Cardiac fibroblast (primary cell): ENCODE data around the gene ZC3H7B.
A peak's percentile ranks its signal among the peaks of the same experiment; 100 is the strongest.
"Not testable (repeated sequence)": the region's sequence is repeated elsewhere in the genome, so short reads cannot be mapped to it uniquely, and the experiment has no call there.

Experiments
- DNase-seq, 2 donors: peaks; one replicate each; pipeline versions ENCODE4 v3.0.0 to v3.0.0-alpha.2; 2010; ENCODE audit warnings: low read depth in 2 of 2
- H3K4me3 ChIP-seq, 2 donors: replicated peaks in 1 of 2; 1 replicate in 1 of 2; 2 replicates in 1 of 2; pipeline ENCODE4 v1.5.1; 2011; ENCODE audit warnings: low read depth in 2 of 2, low read length in 2 of 2, mild to moderate bottlenecking in 2 of 2, moderate library complexity in 1 of 2
- TF ChIP-seq, protein P1 (sequence below): IDR thresholded peaks from one replicate; pipeline ENCODE4 v1.5.1; 2011; ENCODE audit warnings: low read depth, mild to moderate bottlenecking, low read length, inconsistent platforms

Gene ZC3H7B, protein sequence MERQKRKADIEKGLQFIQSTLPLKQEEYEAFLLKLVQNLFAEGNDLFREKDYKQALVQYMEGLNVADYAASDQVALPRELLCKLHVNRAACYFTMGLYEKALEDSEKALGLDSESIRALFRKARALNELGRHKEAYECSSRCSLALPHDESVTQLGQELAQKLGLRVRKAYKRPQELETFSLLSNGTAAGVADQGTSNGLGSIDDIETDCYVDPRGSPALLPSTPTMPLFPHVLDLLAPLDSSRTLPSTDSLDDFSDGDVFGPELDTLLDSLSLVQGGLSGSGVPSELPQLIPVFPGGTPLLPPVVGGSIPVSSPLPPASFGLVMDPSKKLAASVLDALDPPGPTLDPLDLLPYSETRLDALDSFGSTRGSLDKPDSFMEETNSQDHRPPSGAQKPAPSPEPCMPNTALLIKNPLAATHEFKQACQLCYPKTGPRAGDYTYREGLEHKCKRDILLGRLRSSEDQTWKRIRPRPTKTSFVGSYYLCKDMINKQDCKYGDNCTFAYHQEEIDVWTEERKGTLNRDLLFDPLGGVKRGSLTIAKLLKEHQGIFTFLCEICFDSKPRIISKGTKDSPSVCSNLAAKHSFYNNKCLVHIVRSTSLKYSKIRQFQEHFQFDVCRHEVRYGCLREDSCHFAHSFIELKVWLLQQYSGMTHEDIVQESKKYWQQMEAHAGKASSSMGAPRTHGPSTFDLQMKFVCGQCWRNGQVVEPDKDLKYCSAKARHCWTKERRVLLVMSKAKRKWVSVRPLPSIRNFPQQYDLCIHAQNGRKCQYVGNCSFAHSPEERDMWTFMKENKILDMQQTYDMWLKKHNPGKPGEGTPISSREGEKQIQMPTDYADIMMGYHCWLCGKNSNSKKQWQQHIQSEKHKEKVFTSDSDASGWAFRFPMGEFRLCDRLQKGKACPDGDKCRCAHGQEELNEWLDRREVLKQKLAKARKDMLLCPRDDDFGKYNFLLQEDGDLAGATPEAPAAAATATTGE

DNA sequence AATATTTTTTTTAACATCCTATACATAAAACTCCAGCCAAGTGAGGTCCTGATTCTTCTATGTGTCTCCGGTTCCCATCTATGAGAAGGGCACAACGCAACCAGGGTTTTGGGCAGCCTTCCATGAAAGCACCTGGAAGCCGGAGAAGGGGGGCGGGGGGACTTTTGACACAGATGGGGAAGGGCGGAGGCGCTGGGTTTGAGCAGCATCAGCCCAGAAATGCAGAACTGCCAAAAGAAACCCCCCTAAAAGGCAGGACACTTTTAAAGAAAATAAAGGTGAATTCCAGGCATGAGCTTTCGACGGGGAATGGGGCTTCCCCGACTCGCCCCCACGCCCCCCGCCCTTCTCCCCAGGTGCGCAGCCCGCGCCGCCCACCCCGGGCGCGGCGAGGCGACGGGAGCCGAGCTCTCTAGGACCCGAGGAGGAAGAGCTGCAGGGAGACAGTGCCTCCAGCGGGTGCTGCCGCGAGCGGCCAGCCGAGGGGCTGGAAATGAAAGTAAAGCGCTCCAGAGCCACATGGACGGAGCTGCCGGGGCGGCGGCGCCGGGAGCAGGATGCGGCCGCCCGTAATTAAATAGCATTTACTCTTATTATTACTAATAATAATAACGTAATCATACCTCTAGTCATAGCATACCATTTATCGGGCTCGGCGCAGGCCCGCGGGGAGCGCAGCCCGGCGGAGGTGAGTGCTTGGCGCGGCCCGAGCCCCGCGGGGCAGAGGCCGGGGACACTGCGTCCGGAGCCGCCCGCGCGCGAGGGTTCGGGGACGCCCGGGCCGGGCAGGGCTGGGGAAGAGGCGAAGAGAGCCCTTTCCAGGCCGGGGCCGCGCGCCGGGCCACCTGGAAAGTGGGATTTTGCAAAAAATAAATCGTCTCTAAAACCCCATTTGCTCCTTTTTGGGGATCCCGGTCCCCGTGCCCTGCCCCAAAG lies at the start of gene ZC3H7B:
Gene ZC3H7B, plus strand, starts transcription at position 441 of the 936 bp plus-strand sequence. CDS start 19,136 bp downstream, outside the sequence.
- DNase-seq, result peak; percentile 81 to 85
- H3K4me3 ChIP-seq, result peak within 1 kb of the TSS; percentile 81 to 87
- TF ChIP-seq, protein P1, sequence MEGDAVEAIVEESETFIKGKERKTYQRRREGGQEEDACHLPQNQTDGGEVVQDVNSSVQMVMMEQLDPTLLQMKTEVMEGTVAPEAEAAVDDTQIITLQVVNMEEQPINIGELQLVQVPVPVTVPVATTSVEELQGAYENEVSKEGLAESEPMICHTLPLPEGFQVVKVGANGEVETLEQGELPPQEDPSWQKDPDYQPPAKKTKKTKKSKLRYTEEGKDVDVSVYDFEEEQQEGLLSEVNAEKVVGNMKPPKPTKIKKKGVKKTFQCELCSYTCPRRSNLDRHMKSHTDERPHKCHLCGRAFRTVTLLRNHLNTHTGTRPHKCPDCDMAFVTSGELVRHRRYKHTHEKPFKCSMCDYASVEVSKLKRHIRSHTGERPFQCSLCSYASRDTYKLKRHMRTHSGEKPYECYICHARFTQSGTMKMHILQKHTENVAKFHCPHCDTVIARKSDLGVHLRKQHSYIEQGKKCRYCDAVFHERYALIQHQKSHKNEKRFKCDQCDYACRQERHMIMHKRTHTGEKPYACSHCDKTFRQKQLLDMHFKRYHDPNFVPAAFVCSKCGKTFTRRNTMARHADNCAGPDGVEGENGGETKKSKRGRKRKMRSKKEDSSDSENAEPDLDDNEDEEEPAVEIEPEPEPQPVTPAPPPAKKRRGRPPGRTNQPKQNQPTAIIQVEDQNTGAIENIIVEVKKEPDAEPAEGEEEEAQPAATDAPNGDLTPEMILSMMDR, result peak; percentile 66

DNA sequence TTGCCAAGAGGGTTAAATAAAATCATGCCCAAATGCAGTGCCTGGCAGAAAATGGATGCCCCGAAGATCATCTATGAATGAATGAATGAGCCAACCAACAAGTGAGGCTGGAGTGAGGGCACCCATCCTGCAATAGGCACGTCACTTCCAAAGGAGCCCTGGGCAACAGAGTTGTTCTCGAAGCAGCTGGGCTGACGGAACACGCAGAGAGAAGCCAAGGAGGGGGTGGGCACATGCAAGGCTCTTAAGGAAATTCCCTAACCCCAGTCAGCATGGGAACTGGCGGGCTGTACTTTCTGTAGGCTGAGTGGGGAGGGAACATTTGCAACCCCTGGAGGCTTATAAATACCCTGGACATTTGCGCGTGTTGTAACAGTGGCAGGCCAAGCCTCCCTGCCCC lies 49.0 kb upstream of the ZC3H7B start:
- TF ChIP-seq, protein P1, result no peak
- DNase-seq, result no peak
- H3K4me3 ChIP-seq, result no peak overlapping the region

DNA sequence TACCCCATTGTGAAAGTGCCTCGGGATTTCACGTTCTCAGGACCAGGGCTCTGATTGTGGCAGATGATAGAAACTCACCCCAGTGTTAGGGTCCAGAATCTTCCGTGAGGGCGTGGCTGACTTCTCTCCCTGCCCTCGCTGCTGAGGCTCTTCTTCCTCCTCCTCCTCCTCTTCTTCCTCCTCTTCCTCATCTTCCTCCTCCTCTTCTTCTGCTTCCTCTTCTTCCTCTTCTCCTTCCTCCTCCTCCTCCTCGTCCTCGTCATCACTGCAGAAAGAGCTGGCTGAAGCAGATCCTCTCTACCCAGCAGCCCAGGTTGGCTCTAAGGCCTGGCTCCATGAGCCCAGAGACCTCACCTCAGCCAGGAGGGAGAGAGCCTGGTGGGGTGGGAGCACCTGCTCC lies 47.1 kb upstream of the ZC3H7B start:
- H3K4me3 ChIP-seq, result no peak overlapping the region
- TF ChIP-seq, protein P1, result no peak
- no peak for DNase-seq

DNA sequence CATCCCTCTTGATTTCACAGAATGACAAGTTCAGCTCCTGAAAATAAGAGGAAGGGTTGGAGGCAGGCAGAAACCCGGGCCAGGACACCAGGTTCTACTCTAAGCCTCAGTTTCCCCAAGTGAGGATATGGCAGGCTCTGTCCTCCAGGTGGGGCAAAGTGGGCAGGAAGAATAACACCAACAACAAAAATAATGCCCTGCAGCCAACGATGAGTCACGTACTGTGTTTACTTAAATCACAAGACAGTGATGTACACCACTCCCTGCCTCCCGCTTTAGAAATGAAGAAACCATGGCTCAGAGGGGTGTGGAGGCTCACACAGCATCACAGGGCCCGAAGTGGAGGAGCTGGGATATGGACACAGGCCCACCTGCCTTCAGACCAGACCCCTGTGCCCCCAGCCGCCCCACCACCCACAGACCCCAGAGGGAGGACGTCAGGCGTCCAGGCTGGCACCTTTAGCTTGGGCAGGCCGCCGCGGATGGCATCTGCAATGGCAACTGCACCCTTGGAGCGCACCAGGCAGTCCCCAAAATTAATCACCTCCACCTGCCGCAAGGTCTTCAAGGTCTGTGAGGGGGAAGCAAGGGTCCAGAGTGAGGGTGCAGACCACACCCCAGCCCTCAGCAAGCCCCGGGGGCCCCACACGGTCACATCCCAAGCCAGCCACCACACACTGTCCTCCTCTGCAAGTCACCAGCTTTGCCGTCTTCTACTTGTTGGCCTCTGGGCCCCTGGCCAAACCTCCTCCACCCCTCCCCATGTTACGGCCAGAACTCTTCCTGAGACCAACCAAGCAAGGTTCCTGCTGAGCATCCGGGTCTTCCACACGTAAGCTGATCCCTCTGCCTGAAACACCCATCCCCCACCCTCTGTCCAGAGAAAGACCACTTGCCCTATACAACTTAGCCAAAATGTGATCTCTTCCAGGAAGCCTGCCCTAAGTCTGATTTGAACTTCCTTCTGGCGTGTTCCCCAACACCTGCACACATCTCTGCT lies 44.8 kb upstream of the ZC3H7B start:
- peak; percentile 59 to 87 for DNase-seq
- H3K4me3 ChIP-seq, result no peak overlapping the region
- TF ChIP-seq, protein P1, result peak; percentile 40

DNA sequence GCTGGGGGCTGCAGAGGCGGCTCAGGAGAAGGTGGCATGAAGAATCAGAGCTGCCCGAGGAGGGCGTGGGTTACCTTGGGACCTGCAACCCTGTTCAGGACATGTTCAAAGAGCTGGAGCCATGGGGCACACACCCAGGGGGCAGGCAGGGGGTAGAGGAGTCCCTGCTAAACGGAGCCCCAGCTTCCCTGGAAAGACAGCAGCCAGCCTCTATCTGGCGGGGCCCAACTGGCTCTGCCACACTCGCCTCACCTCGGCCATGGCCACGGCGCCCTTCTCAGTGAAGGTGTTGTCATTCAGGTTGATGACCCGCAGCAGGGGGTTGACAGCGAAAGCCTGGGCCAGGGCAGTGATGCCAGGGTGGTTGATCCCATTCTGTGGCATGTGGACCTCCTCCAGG lies 43.6 kb upstream of the ZC3H7B start:
- DNase-seq, result no peak
- no peak overlapping the region for H3K4me3 ChIP-seq
- TF ChIP-seq, protein P1, result no peak

DNA sequence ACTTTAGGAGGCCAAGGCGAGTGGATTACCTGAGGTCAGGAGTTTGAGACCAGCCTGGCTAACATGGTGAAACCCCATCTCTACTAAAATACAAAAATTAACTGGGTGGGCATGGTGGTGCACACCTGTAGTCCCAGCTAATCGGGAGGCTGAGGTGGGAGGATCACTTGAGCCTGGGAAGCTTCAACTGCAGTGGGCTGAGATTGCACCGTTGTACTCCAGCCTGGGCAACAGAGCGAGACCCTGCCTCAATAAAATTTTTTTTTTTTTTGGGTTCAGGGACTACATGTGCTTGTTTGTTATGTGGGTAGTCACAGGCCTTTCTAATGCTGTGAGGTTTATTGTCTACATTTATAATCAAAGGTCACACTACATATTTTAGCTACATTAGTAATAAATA lies 41.6 kb upstream of the ZC3H7B start:
- not testable (repeated sequence) for H3K4me3 ChIP-seq

More for the DNA sequence above, 41.6 kb upstream of the ZC3H7B start:
- not testable (repeated sequence) for DNase-seq
